HepG2 (cell line): ENCODE results near the gene SLCO3A1. TPM values are rescaled to one million over a fixed set of nuclear protein-coding genes. Genes with fewer than 3 reads are reported as not detected.

Experiments used
- AHR ChIP-seq: IDR thresholded peaks from 2 replicates; pipeline ENCODE4 v1.6.1; 2018; ENCODE audit warnings: missing genetic modification reagents, missing compliant biosample characterization
- BCL6 ChIP-seq: IDR thresholded peaks from 2 replicates; pipeline ENCODE4 v1.6.1; 2016; ENCODE audit warnings: missing genetic modification reagents, missing compliant biosample characterization
- CBX2 ChIP-seq, 2 experiments: fragments of 200-600 bp in 1 of 2; sonication (generic); formaldehyde crosslinking in 1 of 2; IDR thresholded peaks; 2 replicates each; pipeline versions ENCODE4 v1.7.0 to v1.8.1; 2018 to 2022; ENCODE audit warnings: low read depth in 2 of 2, low read length in 1 of 2, mild to moderate bottlenecking in 1 of 2, missing genetic modification reagents in 1 of 2
- GABPB1 ChIP-seq: IDR thresholded peaks from 2 replicates; pipeline ENCODE4 v1.6.1; 2016; ENCODE audit warnings: mild to moderate bottlenecking, missing genetic modification reagents, moderate library complexity, missing compliant biosample characterization
- HMGXB4 ChIP-seq, 2 experiments: sonication (generic) in 1 of 2; formaldehyde crosslinking in 1 of 2; IDR thresholded peaks; 2 replicates each; pipeline versions ENCODE4 v1.4.0 to v1.6.1; 2018 to 2020; ENCODE audit warnings: missing genetic modification reagents in 2 of 2, borderline replicate concordance in 1 of 2, low read depth in 1 of 2, mild to moderate bottlenecking in 1 of 2, missing biosample characterization in 1 of 2
- HNRNPL ChIP-seq: fragments of 200-400 bp; formaldehyde crosslinking; IDR thresholded peaks from 2 replicates; pipeline ENCODE4 v1.6.1; 2017; ENCODE audit warnings: mild to moderate bottlenecking, low read depth, low read length
- ISX ChIP-seq: sonication (generic); formaldehyde crosslinking; conservative IDR thresholded peaks from 2 replicates; pipeline ENCODE4 v1.5.0; 2020; ENCODE audit warnings: missing genetic modification reagents
- KLF15 ChIP-seq: sonication (generic); formaldehyde crosslinking; IDR thresholded peaks from 2 replicates; pipeline ENCODE4 v1.8.1; 2023; ENCODE audit warnings: borderline replicate concordance, mild to moderate bottlenecking, inconsistent platforms, missing genetic modification reagents, mixed read lengths
- MXD3 ChIP-seq: IDR thresholded peaks from 2 replicates; pipeline ENCODE4 v1.6.1; 2016; ENCODE audit warnings: mild to moderate bottlenecking, missing biosample characterization, missing genetic modification reagents
- NCOA5 ChIP-seq: sonication (generic); formaldehyde crosslinking; IDR thresholded peaks from 2 replicates; pipeline ENCODE4 v1.4.0; 2020; ENCODE audit warnings: missing genetic modification reagents
- THYN1 ChIP-seq: sonication (generic); formaldehyde crosslinking; IDR thresholded peaks from 2 replicates; pipeline ENCODE4 v1.8.1; 2023; ENCODE audit warnings: low read depth, mild to moderate bottlenecking, moderate library complexity, missing genetic modification reagents, borderline replicate concordance
- YEATS4 ChIP-seq: sonication (generic); formaldehyde crosslinking; IDR thresholded peaks from 2 replicates; pipeline ENCODE4 v1.4.0; 2020; ENCODE audit warnings: missing genetic modification reagents, borderline replicate concordance
- ZC3H13 ChIP-seq: sonication (generic); formaldehyde crosslinking; IDR thresholded peaks from 2 replicates; pipeline ENCODE4 v1.8.1; 2023; ENCODE audit warnings: mild to moderate bottlenecking, missing genetic modification reagents, moderate library complexity
- polyA plus RNA-seq, 8 experiments: library from polyadenylated mRNA; depleted of rRNA in 3 of 8; stranded (reverse) in 7 of 8; unstranded in 1 of 8; fragments of >200 nt; fragmentation: Illumina TruSeq in 4 of 8; extraction: Trizol in 4 of 8; gene quantifications; 2 replicates each; pipeline versions ENCODE4 v1.2.1 to v1.2.3, GENCODE V29; 2011 to 2016; ENCODE audit warnings: low read depth in 4 of 8, missing spikeins in 1 of 8, mixed read lengths in 1 of 8; ENCODE audit not compliant: insufficient read depth in 1 of 8
- total RNA-seq, 5 experiments: library from RNA; depleted of rRNA; stranded (reverse); fragments of >200 nt; fragmentation: Illumina TruSeq; extraction: Trizol; gene quantifications; 2 replicates each; pipeline ENCODE4 v1.2.3, GENCODE V29; 2016; ENCODE audit warnings: low read depth in 1 of 5
- TF ChIP-seq, protein P1 (sequence below): sonication (generic); formaldehyde crosslinking; IDR thresholded peaks from 2 replicates; pipeline ENCODE4 v1.4.0; 2020; ENCODE audit warnings: mild to moderate bottlenecking, missing genetic modification reagents
- TF ChIP-seq, protein P2 (sequence below): sonication (generic); formaldehyde crosslinking; IDR thresholded peaks from 2 replicates; pipeline ENCODE4 v1.5.0; 2020; ENCODE audit warnings: mild to moderate bottlenecking, missing genetic modification reagents, moderate library complexity

The SLCO3A1 gene
- total and polyA plus RNA-seq, 2 of the 13 experiments (the other 11 are each of a cell fraction or from before 2014, with no cell fraction given): 0.02 TPM; not detected in 1

- TF ChIP-seq HMGXB4 (CRISPR knock-in tag; IDR thresholded peaks at IDR 0.05; ENCODE audit: borderline replicate concordance in 1 of 2, low read depth in 1 of 2): no peak
- TF ChIP-seq AHR (CRISPR knock-in tag): no peak
- TF ChIP-seq, protein P1, sequence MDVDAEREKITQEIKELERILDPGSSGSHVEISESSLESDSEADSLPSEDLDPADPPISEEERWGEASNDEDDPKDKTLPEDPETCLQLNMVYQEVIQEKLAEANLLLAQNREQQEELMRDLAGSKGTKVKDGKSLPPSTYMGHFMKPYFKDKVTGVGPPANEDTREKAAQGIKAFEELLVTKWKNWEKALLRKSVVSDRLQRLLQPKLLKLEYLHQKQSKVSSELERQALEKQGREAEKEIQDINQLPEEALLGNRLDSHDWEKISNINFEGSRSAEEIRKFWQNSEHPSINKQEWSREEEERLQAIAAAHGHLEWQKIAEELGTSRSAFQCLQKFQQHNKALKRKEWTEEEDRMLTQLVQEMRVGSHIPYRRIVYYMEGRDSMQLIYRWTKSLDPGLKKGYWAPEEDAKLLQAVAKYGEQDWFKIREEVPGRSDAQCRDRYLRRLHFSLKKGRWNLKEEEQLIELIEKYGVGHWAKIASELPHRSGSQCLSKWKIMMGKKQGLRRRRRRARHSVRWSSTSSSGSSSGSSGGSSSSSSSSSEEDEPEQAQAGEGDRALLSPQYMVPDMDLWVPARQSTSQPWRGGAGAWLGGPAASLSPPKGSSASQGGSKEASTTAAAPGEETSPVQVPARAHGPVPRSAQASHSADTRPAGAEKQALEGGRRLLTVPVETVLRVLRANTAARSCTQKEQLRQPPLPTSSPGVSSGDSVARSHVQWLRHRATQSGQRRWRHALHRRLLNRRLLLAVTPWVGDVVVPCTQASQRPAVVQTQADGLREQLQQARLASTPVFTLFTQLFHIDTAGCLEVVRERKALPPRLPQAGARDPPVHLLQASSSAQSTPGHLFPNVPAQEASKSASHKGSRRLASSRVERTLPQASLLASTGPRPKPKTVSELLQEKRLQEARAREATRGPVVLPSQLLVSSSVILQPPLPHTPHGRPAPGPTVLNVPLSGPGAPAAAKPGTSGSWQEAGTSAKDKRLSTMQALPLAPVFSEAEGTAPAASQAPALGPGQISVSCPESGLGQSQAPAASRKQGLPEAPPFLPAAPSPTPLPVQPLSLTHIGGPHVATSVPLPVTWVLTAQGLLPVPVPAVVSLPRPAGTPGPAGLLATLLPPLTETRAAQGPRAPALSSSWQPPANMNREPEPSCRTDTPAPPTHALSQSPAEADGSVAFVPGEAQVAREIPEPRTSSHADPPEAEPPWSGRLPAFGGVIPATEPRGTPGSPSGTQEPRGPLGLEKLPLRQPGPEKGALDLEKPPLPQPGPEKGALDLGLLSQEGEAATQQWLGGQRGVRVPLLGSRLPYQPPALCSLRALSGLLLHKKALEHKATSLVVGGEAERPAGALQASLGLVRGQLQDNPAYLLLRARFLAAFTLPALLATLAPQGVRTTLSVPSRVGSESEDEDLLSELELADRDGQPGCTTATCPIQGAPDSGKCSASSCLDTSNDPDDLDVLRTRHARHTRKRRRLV (CRISPR knock-in tag): no peak
- no peak for TF ChIP-seq KLF15 (CRISPR knock-in tag)
- peak; percentile 48; the same call in 1 of the 2 replicates for TF ChIP-seq GABPB1 (CRISPR knock-in tag)
- TF ChIP-seq NCOA5: no peak
- no peak for TF ChIP-seq ZC3H13
- TF ChIP-seq MXD3: no peak
- TF ChIP-seq, protein P2, sequence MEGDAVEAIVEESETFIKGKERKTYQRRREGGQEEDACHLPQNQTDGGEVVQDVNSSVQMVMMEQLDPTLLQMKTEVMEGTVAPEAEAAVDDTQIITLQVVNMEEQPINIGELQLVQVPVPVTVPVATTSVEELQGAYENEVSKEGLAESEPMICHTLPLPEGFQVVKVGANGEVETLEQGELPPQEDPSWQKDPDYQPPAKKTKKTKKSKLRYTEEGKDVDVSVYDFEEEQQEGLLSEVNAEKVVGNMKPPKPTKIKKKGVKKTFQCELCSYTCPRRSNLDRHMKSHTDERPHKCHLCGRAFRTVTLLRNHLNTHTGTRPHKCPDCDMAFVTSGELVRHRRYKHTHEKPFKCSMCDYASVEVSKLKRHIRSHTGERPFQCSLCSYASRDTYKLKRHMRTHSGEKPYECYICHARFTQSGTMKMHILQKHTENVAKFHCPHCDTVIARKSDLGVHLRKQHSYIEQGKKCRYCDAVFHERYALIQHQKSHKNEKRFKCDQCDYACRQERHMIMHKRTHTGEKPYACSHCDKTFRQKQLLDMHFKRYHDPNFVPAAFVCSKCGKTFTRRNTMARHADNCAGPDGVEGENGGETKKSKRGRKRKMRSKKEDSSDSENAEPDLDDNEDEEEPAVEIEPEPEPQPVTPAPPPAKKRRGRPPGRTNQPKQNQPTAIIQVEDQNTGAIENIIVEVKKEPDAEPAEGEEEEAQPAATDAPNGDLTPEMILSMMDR: peak; percentile 71
- no peak for TF ChIP-seq BCL6 (CRISPR knock-in tag)
- TF ChIP-seq THYN1 (CRISPR knock-in tag): no peak
- no peak for TF ChIP-seq CBX2 (IDR thresholded peaks at IDR 0.05; ENCODE audit: low read depth, low read length)
- no peak for TF ChIP-seq CBX2 (CRISPR knock-in tag; IDR thresholded peaks at IDR 0.05; ENCODE audit: low read depth)
- TF ChIP-seq ISX (CRISPR knock-in tag): no peak
- TF ChIP-seq YEATS4 (CRISPR knock-in tag): no peak
- no peak for TF ChIP-seq HNRNPL
Measured at GRCh38 chr15:91852741-91853510, 582 bp upstream of the SLCO3A1 start (continued).
